ENCODE measurements around the gene BTN2A1.

DNA sequence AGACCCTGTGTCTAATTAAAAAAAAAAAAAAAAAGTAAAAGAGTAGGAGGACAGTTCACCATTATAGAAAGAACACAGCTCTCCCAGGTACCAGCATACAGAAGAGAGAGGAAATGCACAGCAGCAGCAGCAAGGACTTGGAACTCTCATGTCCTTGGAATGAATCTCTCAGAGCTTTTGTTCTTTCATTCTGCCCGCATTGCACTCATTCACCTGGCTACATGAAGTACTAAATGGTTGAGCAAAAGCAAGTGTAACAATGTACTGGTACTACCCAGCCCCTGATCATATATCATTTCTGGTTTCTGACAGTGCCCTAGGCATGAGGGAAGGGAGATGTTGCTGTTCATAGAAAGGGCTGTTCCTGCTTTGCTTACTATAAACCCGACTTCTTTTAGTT lies 29.5 kb upstream of the BTN2A1 start:
- TF ChIP-seq POLR2AphosphoS5 (IDR thresholded peaks at IDR 0.05; ENCODE audit: low read depth, low read length): no peak
- TF ChIP-seq RAD21 (IDR thresholded peaks at IDR 0.05; ENCODE audit: low read depth): no peak
- TF ChIP-seq EZH2 (IDR thresholded peaks at IDR 0.05): no peak
- TF ChIP-seq CTCF (IDR thresholded peaks at IDR 0.05 in 2 of 3, conservative IDR thresholded peaks at IDR 0.05 in 1 of 3; ENCODE audit: borderline replicate concordance in 1 of 3, insufficient read depth in 1 of 3, low read depth in 2 of 3, low read length in 2 of 3): no peak
- TF ChIP-seq EGR1 (IDR thresholded peaks at IDR 0.05; ENCODE audit: low read depth): no peak
- TF ChIP-seq, protein P1, sequence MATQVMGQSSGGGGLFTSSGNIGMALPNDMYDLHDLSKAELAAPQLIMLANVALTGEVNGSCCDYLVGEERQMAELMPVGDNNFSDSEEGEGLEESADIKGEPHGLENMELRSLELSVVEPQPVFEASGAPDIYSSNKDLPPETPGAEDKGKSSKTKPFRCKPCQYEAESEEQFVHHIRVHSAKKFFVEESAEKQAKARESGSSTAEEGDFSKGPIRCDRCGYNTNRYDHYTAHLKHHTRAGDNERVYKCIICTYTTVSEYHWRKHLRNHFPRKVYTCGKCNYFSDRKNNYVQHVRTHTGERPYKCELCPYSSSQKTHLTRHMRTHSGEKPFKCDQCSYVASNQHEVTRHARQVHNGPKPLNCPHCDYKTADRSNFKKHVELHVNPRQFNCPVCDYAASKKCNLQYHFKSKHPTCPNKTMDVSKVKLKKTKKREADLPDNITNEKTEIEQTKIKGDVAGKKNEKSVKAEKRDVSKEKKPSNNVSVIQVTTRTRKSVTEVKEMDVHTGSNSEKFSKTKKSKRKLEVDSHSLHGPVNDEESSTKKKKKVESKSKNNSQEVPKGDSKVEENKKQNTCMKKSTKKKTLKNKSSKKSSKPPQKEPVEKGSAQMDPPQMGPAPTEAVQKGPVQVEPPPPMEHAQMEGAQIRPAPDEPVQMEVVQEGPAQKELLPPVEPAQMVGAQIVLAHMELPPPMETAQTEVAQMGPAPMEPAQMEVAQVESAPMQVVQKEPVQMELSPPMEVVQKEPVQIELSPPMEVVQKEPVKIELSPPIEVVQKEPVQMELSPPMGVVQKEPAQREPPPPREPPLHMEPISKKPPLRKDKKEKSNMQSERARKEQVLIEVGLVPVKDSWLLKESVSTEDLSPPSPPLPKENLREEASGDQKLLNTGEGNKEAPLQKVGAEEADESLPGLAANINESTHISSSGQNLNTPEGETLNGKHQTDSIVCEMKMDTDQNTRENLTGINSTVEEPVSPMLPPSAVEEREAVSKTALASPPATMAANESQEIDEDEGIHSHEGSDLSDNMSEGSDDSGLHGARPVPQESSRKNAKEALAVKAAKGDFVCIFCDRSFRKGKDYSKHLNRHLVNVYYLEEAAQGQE (IDR thresholded peaks at IDR 0.05; ENCODE audit: low read depth): no peak
- no peak for TF ChIP-seq EZH2phosphoT487 (IDR thresholded peaks at IDR 0.05; ENCODE audit: borderline replicate concordance)
- no peak for TF ChIP-seq ZFX (IDR thresholded peaks at IDR 0.05)
- no peak for TF ChIP-seq POLR2A (IDR thresholded peaks at IDR 0.05; ENCODE audit: borderline replicate concordance, extremely low read depth, insufficient read depth, insufficient read length)
- TF ChIP-seq SIN3A (IDR thresholded peaks at IDR 0.05; ENCODE audit: low read depth): no peak
- no peak for TF ChIP-seq SRF (IDR thresholded peaks at IDR 0.05; ENCODE audit: low read depth)
- no peak for TF ChIP-seq YY1 (IDR thresholded peaks at IDR 0.05; ENCODE audit: extremely low read depth, insufficient replicate concordance, low read depth, low read length)
- TF ChIP-seq, protein P2, sequence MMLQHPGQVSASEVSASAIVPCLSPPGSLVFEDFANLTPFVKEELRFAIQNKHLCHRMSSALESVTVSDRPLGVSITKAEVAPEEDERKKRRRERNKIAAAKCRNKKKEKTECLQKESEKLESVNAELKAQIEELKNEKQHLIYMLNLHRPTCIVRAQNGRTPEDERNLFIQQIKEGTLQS (IDR thresholded peaks at IDR 0.05): no peak
- TF ChIP-seq CEBPB (IDR thresholded peaks at IDR 0.05; ENCODE audit: low read depth): no peak
